Stomach (tissue), 4 donors: ENCODE data around the gene ITGB5.

Experiments
- EP300 ChIP-seq: sonication (generic); formaldehyde crosslinking; IDR thresholded peaks from one replicate; pipeline ENCODE4 v1.6.1; 2017; ENCODE audit warnings: antibody characterized with exemption
- POLR2AphosphoS5 ChIP-seq, 3 donors: sonication (generic); formaldehyde crosslinking; IDR thresholded peaks; one replicate each; pipeline ENCODE4 v1.6.1; 2016; ENCODE audit warnings: antibody characterized with exemption in 3 of 3
- TF ChIP-seq, protein P1 (sequence below), 7 experiments: fragments of 450-650 bp in 4 of 7; fragments of 200-600 bp in 3 of 7; sonication (generic) in 3 of 7; IDR thresholded peaks; one replicate each; pipeline ENCODE4 v1.5.1; 2016 to 2019; ENCODE audit warnings: antibody characterized with exemption in 7 of 7, control low read depth in 2 of 7, mild to moderate bottlenecking in 1 of 7

DNA sequence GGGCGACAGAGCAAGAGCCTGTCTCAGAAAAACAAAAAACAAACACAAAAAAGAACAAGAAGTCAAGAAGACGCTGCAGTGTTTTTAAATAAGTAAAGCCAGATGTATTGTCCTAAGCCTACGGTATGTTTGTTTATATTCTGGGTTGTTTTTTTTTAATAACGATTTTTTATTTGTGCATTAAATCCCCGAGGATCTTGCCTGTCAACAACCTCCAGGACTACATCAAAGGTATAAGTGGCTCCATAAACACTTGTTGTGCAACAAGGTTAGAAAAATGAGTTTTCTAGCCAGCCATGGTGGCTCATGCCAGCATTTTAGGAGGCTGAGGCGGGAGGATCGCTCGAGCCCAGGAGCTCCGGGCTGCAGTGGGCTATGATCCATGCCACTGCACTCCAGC is 26.1 kb downstream of the ITGB5 start:
- TF ChIP-seq, protein P1, sequence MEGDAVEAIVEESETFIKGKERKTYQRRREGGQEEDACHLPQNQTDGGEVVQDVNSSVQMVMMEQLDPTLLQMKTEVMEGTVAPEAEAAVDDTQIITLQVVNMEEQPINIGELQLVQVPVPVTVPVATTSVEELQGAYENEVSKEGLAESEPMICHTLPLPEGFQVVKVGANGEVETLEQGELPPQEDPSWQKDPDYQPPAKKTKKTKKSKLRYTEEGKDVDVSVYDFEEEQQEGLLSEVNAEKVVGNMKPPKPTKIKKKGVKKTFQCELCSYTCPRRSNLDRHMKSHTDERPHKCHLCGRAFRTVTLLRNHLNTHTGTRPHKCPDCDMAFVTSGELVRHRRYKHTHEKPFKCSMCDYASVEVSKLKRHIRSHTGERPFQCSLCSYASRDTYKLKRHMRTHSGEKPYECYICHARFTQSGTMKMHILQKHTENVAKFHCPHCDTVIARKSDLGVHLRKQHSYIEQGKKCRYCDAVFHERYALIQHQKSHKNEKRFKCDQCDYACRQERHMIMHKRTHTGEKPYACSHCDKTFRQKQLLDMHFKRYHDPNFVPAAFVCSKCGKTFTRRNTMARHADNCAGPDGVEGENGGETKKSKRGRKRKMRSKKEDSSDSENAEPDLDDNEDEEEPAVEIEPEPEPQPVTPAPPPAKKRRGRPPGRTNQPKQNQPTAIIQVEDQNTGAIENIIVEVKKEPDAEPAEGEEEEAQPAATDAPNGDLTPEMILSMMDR (IDR thresholded peaks at IDR 0.05), result no peak
- TF ChIP-seq POLR2AphosphoS5 (IDR thresholded peaks at IDR 0.05) (no peak), EP300 (no peak)
